Middle frontal gyrus (tissue), 1 donor: Measurements from ENCODE around the gene FBXW11.

Source experiments
- DNase-seq: peaks from one replicate; pipeline ENCODE4 v3.0.0-alpha.2; 2015; ENCODE audit warnings: low spot score; ENCODE audit errors: extremely low spot score

The FBXW11 gene

DNA sequence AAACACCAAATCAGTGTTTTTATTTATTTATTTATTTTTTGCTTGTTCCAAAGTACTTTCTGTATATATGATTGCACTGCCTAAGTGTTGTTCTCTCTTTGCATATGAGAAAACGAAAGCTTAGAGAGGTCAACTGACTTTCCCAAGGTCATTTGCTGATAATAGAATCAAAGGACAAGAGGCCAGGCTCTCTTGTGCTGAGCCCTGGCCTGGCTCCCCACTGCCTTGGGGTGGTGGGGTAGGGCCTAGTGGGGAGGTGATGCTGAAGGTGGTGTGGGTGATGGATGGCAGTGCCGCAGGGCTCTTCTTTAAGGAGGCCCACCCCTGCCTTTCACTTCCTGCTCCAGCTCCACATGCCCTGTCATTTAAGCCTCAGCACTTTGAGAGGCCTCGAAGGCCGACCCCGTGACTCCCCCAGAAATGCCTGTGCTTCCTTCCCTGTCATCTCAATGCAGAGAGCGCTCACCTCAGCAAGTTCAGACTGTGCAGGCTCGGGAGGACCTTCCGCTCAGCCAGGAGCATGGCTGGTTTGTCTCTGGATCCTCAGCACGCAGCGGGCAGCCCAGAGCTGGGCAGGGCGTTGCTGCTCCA lies 161.3 kb downstream of the FBXW11 start:
- no peak for DNase-seq

GRCh38 chr5:171842777-171843328 lies 163.6 kb downstream of the FBXW11 start:
- no peak for DNase-seq

DNA sequence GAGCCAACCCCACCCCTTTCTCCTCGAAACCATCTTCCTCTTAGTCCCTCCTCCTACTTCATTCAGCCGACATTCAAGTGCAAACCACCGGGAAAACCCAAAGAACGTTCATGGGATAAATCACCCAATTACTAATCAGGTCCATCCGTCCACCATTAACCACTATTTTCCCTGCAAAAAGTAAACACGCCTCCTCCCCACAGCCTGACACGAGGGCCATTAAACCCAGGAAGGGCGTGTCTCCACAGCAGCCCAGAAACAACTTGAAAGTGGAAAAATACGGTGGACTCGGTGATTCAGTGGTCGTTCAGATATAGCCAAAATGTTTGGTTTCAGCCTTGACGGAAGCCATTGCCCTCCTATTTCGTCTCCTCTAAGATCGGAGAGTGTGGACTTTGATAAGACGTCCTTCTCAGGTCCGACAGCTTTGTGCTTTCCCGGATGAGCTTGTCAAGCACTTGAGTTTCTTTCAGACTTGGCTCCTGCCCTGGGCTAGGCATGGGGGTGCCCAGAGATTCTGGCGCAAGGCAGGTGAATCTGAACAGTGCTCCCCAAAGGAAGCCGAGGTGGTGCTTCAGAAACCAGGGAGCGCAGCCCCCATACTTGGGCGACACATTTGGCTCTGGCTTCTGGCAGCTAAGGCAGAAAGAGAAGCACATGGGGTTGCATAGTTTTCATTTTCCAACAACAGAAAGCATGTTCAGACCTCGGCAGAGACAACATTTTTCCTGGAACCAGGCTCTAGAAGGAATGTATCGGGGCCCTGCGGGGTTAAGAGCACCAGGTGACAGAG lies 164.3 kb downstream of the FBXW11 start:
- DNase-seq = no peak

DNA sequence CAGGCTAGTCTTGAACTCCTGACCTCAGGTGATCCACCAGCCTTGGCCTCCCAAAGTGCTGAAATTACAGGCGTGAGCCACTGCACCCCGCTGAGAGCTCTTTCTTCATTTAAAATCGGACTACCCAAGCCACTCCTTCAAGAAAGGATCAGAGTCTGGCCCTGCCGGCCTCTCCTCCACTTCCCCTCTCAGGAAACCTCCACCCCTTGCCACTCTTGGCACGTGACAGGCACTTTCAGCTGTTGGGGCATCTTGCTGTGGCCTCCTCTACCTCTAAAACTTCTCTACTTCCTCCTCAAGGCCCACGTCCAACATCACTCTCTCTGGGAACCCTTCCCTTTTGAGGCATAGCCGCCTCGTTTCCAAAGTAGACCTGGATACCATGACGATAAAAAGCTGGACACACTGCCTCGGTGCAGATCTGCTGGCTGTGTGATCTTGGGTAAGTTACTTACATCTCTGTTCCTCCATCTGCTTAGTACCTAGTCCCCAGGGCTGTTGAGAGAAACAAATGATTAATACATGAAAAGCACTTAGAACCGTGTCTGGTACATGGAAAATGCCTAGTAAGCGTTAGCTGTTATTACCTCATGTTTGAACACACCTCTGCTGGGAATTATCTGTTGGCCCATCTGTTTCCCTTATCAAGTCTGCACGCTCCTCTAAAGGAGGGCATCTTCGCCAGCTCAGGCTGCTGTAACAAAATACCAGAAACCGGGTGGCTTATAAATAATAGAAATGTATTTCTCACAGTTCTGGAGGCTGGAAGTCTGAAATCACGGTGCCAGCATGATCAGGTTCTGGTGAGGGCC lies 165.5 kb downstream of the FBXW11 start:
- no peak for DNase-seq

GRCh38 chr5:171840066-171840465 lies 166.4 kb downstream of the FBXW11 start:
- DNase-seq = no peak

- DNase-seq = no peak
Measured at GRCh38 chr5:171839112-171839511, 167.3 kb downstream of the FBXW11 start.

DNA sequence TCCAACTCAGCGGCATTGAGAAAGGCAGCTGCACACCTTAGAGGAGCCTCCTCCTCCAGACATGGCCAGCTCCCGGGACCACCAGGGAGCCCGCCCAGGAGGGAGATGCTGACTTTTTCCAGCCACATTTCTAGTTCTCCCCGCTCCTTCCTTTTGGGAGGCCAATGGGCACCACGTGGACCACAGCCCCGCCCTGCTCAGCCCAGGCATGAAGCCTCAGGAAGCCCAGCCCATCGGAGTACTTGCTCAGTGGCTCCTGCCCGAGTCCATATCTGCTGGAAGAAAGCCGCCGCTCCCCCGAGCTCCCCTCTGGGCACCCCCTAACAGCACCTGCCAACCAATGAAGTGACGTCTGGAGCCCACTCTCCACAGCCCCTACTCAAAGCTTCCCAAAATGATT lies 168.4 kb downstream of the FBXW11 start:
- DNase-seq = no peak

GRCh38 chr5:171837522-171837921 lies 168.9 kb downstream of the FBXW11 start:
- no peak for DNase-seq

GRCh38 chr5:171835066-171835465 lies 171.4 kb downstream of the FBXW11 start:
- DNase-seq = no peak

- DNase-seq = no peak
Measured at GRCh38 chr5:171834461-171834860, 172.0 kb downstream of the FBXW11 start.

DNA sequence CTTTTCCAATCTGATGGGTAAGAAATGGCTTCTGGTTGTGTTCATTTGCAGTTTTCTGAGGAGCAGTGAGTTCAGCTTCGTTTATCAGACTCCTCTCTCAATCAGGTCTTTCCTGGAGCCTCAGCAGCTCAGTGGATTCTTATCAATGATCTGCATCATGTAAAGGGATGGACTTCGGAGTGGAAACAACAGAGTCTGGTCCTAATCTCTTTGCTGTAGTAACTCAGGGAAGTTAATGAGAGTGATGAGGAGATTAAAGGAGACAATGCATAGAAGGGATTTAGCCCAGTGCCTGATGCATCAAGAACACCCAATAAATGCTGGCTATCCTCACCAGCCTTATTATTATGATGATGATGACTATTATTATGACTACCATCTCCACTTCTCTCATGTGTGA lies 173.7 kb downstream of the FBXW11 start:
- DNase-seq = no peak

DNA sequence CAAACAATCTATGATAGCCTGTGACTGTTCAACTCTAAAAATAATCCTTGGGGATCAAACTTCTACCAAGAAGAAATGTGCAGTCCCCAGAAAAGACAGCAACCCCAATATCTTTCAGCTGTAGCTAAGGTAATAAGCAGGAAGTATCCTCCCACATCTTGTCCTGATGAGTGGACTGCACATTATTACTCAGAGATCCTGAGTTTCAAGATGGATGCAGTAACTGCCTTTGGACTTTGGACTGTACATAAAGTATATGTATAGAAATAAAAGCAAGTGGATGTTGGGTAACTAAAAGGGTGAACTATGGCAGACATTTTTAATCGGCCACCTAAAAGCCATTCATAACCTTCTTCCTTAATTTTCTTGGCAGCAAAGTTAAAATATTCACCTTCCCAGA lies 175.8 kb downstream of the FBXW11 start:
- no peak for DNase-seq

- DNase-seq = no peak
Measured at GRCh38 chr5:171827162-171827561, 179.3 kb downstream of the FBXW11 start.

DNA sequence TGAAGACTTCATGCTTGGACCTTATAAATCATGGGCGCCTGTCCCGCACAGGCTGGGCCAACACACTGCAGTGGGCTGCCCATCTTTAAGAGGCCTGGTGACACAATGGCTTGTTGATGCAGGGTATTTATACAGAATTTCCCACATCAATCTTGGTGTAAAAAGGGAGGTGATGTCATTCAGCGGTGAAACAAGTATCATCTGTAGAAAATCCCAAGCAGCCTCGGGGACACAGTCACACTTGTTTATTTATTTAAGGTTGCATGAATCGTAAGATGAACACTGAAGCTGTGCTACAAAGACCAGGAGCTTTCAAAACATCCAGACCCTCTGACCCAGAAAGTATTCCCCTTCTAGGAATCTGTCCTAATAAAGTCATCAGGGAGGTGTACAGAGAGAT lies 180.3 kb downstream of the FBXW11 start:
- no peak for DNase-seq

DNA sequence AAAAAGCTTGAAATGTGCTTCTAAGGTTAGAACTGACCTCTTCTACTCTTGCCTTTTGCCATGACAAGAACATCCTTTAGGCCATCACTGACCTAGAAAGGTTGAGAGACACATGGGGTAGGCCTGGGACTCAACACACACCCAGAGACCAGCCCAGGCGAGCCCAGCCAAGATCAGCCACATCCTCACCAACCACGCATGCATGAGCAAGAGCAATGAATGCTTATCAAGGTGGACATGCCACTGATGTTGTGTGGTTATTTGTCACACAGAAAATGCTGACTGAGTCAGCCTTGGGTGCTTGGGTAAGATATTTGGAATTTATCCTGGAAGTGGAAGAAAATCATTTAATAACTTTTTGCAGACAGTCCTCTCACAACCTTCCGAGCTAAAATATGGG lies 181.4 kb downstream of the FBXW11 start:
- no peak for DNase-seq

DNA sequence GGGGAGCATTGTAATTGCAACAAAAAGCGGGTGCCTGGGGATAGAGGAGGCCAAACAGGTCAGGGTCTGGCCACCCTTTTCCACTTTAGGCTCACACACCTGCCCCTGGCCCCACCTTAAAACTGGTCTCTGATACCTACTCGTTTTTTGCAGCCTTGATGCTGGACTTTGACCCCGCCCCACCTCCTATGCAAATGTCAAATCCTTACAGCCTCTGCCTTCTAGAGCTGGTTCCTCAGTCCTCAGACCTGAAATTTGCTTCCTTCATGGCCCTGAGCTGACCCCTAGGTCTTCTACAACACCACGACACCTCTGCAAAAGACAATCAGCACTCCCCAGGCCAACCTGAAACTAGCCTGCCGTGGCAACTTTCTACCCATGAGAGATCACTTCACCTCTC lies 183.2 kb downstream of the FBXW11 start:
- no peak for DNase-seq

GRCh38 chr5:171821286-171821685 lies 185.2 kb downstream of the FBXW11 start:
- no peak for DNase-seq

DNA sequence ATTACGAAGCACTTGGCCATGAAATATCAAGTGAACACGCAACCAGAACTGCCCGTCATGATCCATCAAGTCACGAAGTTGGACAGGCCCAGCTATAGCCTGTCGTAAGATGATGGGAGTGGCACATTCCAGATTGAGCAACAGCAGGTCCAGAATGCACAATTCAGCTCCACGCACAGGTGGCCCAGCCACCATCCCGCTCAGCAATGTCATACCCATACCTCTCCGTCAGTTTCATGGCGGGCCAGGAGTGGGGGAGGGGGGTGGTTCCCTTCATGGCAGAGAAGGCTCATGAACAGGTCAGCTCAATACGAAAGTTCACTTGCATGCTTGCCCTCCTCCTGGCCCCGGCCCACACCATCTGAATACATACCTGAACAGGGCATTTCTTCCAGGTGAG lies 185.9 kb downstream of the FBXW11 start:
- no peak for DNase-seq

GRCh38 chr5:171816666-171817065 lies 189.8 kb downstream of the FBXW11 start:
- no peak for DNase-seq

- DNase-seq = no peak
Measured at GRCh38 chr5:171813813-171814490, 192.5 kb downstream of the FBXW11 start.

- no peak for DNase-seq
Measured at GRCh38 chr5:171813270-171813669, 193.2 kb downstream of the FBXW11 start.
